GM19452 (cell line): ENCODE measurements around the gene TWNK.

Experiments
- ATAC-seq: cut with Tn5 transposase; IDR thresholded peaks from one replicate; pipeline ENCODE4 v1.9.1; 2021; ENCODE audit not compliant: unreplicated experiment

Gene TWNK

GRCh38 chr10:101010329-101010728 lies 23.0 kb downstream of the TWNK start:
- no peak for ATAC-seq

GRCh38 chr10:101011517-101012423 lies 24.4 kb downstream of the TWNK start:
- ATAC-seq = no peak

GRCh38 chr10:101012525-101013364 lies 25.4 kb downstream of the TWNK start:
- ATAC-seq = no peak

- no peak for ATAC-seq
Observed at GRCh38 chr10:101013365-101013825, 26.1 kb downstream of the TWNK start.

- no peak for ATAC-seq
Observed at GRCh38 chr10:101014230-101014884, 27.0 kb downstream of the TWNK start.

GRCh38 chr10:101014966-101015581 lies 27.7 kb downstream of the TWNK start:
- no peak for ATAC-seq

- ATAC-seq = no peak
Observed at GRCh38 chr10:101015582-101015973, 28.2 kb downstream of the TWNK start.

GRCh38 chr10:101016814-101017213 lies 29.5 kb downstream of the TWNK start:
- no peak for ATAC-seq

- ATAC-seq = no peak
Observed at GRCh38 chr10:101018118-101018599, 30.8 kb downstream of the TWNK start.

GRCh38 chr10:101018600-101019439 lies 31.5 kb downstream of the TWNK start:
- no peak for ATAC-seq

GRCh38 chr10:101019440-101019703 lies 32.0 kb downstream of the TWNK start:
- ATAC-seq = no peak

- ATAC-seq = no peak
Observed at GRCh38 chr10:101020427-101021075, 33.2 kb downstream of the TWNK start.

- no peak for ATAC-seq
Observed at GRCh38 chr10:101021239-101021638, 33.9 kb downstream of the TWNK start.

GRCh38 chr10:101021692-101022251 lies 34.4 kb downstream of the TWNK start:
- no peak for ATAC-seq

GRCh38 chr10:101022967-101023705 lies 35.8 kb downstream of the TWNK start:
- no peak for ATAC-seq

- ATAC-seq = no peak
Observed at GRCh38 chr10:101027106-101027720, 39.9 kb downstream of the TWNK start.

GRCh38 chr10:101028446-101029337 lies 41.3 kb downstream of the TWNK start:
- no peak for ATAC-seq
